DOHH2 (cell line): Measurements from ENCODE around the gene TMCC1.

Experiments used
- H3F3A ChIP-seq: fragments of 200-600 bp; sonication (generic), shearing (Covaris generic); 2 replicates; pipeline ENCODE4 v1.6.0; 2016; ENCODE audit warnings: antibody characterized with exemption, mild to moderate bottlenecking; ENCODE audit not compliant: control insufficient read depth, insufficient read depth
- H3K27ac ChIP-seq: fragments of 200-600 bp; sonication (generic); 2 replicates; pipeline ENCODE4 v1.5.1; 2014; ENCODE audit warnings: low read depth, mild to moderate bottlenecking, low read length, moderate library complexity
- H3K27me3 ChIP-seq: fragments of 200-600 bp; sonication (generic); 2 replicates; pipeline ENCODE4 v1.6.1; 2014; ENCODE audit warnings: mild to moderate bottlenecking, low read length, mixed read lengths; ENCODE audit not compliant: control insufficient read depth
- H3K36me3 ChIP-seq: fragments of 200-600 bp; sonication (generic); 2 replicates; pipeline ENCODE4 v1.6.1; 2014; ENCODE audit warnings: mild to moderate bottlenecking, low read length, moderate library complexity, mixed read lengths; ENCODE audit not compliant: control insufficient read depth
- H3K4me1 ChIP-seq: fragments of 200-600 bp; sonication (generic); 2 replicates; pipeline ENCODE4 v1.6.1; 2014; ENCODE audit warnings: mild to moderate bottlenecking, low read length, mixed read lengths; ENCODE audit not compliant: control insufficient read depth
- H3K4me2 ChIP-seq: fragments of 200-600 bp; sonication (generic); 2 replicates; pipeline ENCODE4 v1.6.0; 2014; ENCODE audit warnings: mild to moderate bottlenecking, low read length, moderate library complexity
- H3K4me3 ChIP-seq: fragments of 200-600 bp; sonication (generic); 2 replicates; pipeline ENCODE4 v1.5.1; 2014; ENCODE audit warnings: mild to moderate bottlenecking, low read length, mixed read lengths
- H3K79me2 ChIP-seq: fragments of 200-600 bp; sonication (generic); 2 replicates; pipeline ENCODE4 v1.6.1; 2014; ENCODE audit warnings: mild to moderate bottlenecking, low read length, mixed read lengths; ENCODE audit not compliant: control insufficient read depth
- H3K9me2 ChIP-seq: fragments of 200-600 bp; sonication (generic); replicated peaks from 2 replicates; pipeline ENCODE4 v1.6.1; 2014; ENCODE audit warnings: mild to moderate bottlenecking, low read length, mixed read lengths; ENCODE audit not compliant: control insufficient read depth
- H3K9me3 ChIP-seq: fragments of 200-600 bp; sonication (generic); 2 replicates; pipeline ENCODE4 v1.6.1; 2014; ENCODE audit warnings: antibody characterized with exemption, low read length, mixed read lengths; ENCODE audit not compliant: control insufficient read depth, insufficient read depth
- H4K20me1 ChIP-seq: fragments of 200-600 bp; sonication (generic); 2 replicates; pipeline ENCODE4 v1.6.0; 2014; ENCODE audit warnings: low read depth, mild to moderate bottlenecking, antibody characterized with exemption, low read length, moderate library complexity; ENCODE audit not compliant: control insufficient read depth, insufficient read depth
- EZH2phosphoT487 ChIP-seq: fragments of 200-600 bp; sonication (generic); IDR thresholded peaks from 2 replicates; pipeline ENCODE4 v1.6.1; 2017; ENCODE audit warnings: borderline replicate concordance, mild to moderate bottlenecking, antibody characterized with exemption, low read length, moderate library complexity, mixed read lengths
- TF ChIP-seq, protein P1 (sequence below): fragments of 200-600 bp; sonication (generic); IDR thresholded peaks from one replicate; pipeline ENCODE4 v1.5.1; 2014; ENCODE audit warnings: antibody characterized with exemption, mild to moderate bottlenecking, low read depth, low read length; ENCODE audit not compliant: poor library complexity, severe bottlenecking

Gene TMCC1

GRCh38 chr3:129897026-129897425 is 3.5 kb upstream of the TMCC1 start:
- Histone ChIP-seq H4K20me1 (no peaks in the 10 kb centered on the region), H3K4me2 (no peak overlapping the region), H3K27me3 (no peaks in the 10 kb centered on the region), H3K4me3 (no peak overlapping the region), H3K27ac (no peak overlapping the region), H3K36me3 (peaks cover 4% of the 10 kb centered on the region; the same call in 1 of the 2 replicates), H3K9me2 (no peaks in the 10 kb centered on the region), H3K9me3 (no peaks in the 10 kb centered on the region), H3K79me2 (peaks cover 16% of the 10 kb centered on the region), H3F3A (no peaks in the 10 kb centered on the region), H3K4me1 (peaks cover 9% of the 10 kb centered on the region)
- no peak for TF ChIP-seq EZH2phosphoT487
- TF ChIP-seq, protein P1, sequence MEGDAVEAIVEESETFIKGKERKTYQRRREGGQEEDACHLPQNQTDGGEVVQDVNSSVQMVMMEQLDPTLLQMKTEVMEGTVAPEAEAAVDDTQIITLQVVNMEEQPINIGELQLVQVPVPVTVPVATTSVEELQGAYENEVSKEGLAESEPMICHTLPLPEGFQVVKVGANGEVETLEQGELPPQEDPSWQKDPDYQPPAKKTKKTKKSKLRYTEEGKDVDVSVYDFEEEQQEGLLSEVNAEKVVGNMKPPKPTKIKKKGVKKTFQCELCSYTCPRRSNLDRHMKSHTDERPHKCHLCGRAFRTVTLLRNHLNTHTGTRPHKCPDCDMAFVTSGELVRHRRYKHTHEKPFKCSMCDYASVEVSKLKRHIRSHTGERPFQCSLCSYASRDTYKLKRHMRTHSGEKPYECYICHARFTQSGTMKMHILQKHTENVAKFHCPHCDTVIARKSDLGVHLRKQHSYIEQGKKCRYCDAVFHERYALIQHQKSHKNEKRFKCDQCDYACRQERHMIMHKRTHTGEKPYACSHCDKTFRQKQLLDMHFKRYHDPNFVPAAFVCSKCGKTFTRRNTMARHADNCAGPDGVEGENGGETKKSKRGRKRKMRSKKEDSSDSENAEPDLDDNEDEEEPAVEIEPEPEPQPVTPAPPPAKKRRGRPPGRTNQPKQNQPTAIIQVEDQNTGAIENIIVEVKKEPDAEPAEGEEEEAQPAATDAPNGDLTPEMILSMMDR = no peak

GRCh38 chr3:129892857-129893580 is 492 bp downstream of the TMCC1 start:
- peak overlapping the region; percentile 85 for H3K4me2 ChIP-seq
- peaks cover 22% of the 10 kb centered on the region for H3K36me3 ChIP-seq
- H3F3A ChIP-seq = 0 out of 2 replicates have a peak, but pooled peaks cover 3% of the 10 kb centered on the region
- H3K27ac ChIP-seq = peak overlapping the region; percentile 61
- H3K79me2 ChIP-seq = peaks cover 53% of the 10 kb centered on the region
- H4K20me1 ChIP-seq = no peaks in the 10 kb centered on the region
- TF ChIP-seq, protein P1 = no peak
- TF ChIP-seq EZH2phosphoT487 = no peak
- H3K9me2 ChIP-seq = no peaks in the 10 kb centered on the region
- no peaks in the 10 kb centered on the region for H3K27me3 ChIP-seq
- no peaks in the 10 kb centered on the region for H3K9me3 ChIP-seq
- H3K4me3 ChIP-seq = peak overlapping the region; percentile 94
- H3K4me1 ChIP-seq = peaks cover 32% of the 10 kb centered on the region

- TF ChIP-seq, protein P1 = no peak
- no peak for TF ChIP-seq EZH2phosphoT487
- Histone ChIP-seq H3K4me2 (peak overlapping the region; percentile 85), H3K36me3 (peaks cover 22% of the 10 kb centered on the region), H4K20me1 (no peaks in the 10 kb centered on the region), H3K27me3 (no peaks in the 10 kb centered on the region), H3K79me2 (peaks cover 57% of the 10 kb centered on the region), H3K9me3 (no peaks in the 10 kb centered on the region), H3K4me3 (peak overlapping the region; percentile 94), H3F3A (0 out of 2 replicates have a peak, but pooled peaks cover 3% of the 10 kb centered on the region), H3K9me2 (no peaks in the 10 kb centered on the region), H3K27ac (peak overlapping the region; percentile 61), H3K4me1 (peaks cover 32% of the 10 kb centered on the region)
Observed at GRCh38 chr3:129892486-129892856, 1.0 kb downstream of the TMCC1 start.
